Erythroblast (primary cell): ENCODE measurements around the gene GMDS.

Experiments used
- GATA1 ChIP-seq: IDR thresholded peaks from 2 replicates; pipeline ENCODE4 v1.6.1; 2011; ENCODE audit warnings: low read depth, mild to moderate bottlenecking, control low read depth, low read length, moderate library complexity
- POLR2A ChIP-seq: IDR thresholded peaks from 2 replicates; pipeline ENCODE4 v1.6.1; 2011; ENCODE audit warnings: mild to moderate bottlenecking, low read length

GRCh38 chr6:1705630-1706029 lies 539.8 kb downstream of the GMDS start:
- no peak for TF ChIP-seq POLR2A
- TF ChIP-seq GATA1, result no peak
